HG03103 (cell line): Measurements from ENCODE around the gene KMT5B.

Experiments used
- ATAC-seq: cut with Tn5 transposase; IDR thresholded peaks from one replicate; pipeline ENCODE4 v1.9.1; 2021; ENCODE audit warnings: low read depth; ENCODE audit not compliant: unreplicated experiment

KMT5B gene

DNA sequence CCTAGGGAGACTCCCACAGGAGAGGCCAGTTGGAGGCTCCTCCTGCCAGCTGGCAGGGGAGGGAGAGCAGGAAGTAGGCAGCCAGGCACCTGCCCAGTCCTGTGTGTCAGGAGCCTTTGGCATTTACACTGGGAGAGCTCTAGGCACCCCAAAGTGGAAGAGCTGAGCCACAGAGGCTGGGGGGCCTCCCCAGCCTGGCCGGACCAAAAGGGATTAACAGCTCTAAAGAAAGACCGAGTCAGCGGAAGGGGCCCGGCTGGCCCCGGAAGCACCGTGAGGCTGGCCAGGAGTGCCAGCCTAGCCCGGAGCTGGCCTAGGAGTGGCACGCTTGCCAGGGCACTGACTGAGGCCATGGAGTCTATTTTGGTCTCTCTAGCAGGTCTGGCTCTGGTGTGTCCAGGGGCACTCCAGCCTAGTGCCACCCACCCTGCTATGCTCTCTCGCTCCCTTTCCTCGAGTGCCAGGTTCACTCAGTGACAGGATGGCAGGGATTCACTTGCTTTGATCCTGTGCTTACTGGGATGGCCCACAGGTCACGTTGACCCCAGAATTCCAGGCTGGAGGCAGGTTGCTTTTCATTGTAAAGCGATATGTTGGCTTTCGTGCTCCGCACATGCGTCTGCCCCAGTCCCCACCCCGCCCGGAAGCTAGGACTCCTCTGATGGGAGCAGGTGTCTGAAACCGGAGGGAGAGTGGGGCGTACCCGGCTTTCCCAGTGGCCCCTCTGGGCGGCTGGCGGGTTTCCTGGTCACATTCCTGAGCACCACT is 3.3 kb upstream of the KMT5B start:
- ATAC-seq, result no peak

DNA sequence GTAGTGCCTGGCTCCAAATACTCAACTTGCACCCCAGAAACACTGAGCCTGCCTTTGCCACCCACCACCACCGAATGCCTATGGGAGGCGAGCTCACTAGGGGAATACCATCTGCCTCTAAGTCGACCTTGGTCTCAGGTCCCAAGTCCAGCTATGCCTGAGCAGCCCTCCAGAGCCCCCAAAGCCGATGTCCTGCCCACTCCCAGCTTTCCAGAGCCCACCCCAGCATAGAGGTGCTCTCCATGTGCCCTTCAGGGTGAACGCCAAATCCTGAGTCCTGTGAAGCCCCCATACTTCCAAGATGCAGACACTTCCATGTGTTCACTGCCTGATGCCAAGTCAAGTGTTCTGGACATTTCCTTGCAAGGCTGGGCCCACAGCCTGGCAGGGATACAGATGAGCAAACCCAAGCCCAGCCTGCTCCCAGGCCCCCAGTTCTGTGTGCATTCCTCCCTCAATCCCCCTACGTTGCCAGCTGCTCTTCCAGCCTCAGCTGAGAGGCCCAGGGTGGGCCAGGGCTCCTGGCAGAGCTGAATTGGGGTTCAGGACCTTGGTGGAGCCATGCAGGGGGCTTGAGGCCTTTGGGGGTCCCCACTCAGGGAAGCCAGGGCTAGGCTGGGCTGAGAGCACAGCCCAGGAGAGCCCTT is 2.6 kb upstream of the KMT5B start:
- ATAC-seq, result no peak

DNA sequence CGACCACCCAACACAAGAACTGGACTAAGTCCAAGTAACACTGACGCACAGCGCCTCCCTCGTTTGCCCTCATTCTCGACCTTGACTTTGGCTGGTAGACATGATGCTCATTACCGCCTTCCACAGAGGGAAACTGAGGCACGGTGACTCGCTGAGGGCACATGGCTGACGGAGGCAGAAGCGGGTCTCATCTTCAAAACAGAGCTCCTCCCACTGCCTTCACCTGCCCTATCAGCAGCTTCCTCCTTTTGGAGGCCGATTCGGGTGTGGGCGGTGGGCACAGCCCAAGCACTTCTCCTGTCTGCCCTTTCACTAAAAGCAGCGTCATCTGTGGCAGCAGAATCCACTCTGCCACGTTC is 2.0 kb upstream of the KMT5B start:
- no peak for ATAC-seq

- ATAC-seq, result no peak
Observed at GRCh38 chr11:68214173-68215086, 1.3 kb upstream of the KMT5B start.

DNA sequence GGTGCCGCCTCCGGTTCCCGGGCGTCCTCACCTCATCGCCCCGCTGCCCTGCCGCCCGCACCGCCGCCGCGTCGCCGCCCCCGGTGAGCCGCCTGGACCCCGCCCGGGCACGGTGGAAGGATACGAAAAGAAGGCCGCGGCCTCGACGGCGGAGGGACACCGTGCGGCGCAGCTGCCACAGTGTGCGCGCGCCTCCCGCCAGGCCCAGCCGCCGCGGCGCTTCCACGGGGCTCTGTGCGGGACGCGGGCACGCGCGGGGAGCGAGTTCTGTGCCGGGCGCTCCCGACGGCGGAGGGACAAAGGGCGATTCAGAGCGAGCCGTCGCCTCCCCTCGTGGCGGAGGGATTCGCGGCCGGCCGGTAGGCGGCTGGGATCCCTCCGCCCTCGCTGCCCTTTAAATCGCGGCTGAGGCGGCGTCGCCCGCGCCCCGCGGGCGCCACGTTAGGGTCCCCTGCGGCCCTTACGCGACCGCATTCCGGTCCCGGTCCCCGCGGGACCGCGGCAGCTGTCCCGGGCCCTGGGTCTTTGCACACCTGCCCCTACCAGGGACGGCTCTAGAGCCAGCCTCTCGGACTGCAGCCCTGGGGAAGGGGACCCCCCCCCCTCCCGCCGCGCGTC is 568 bp upstream of the KMT5B start:
- ATAC-seq, result no peak

GRCh38 chr11:68212421-68213134 is 518 bp downstream of the KMT5B start:
- ATAC-seq, result no peak

DNA sequence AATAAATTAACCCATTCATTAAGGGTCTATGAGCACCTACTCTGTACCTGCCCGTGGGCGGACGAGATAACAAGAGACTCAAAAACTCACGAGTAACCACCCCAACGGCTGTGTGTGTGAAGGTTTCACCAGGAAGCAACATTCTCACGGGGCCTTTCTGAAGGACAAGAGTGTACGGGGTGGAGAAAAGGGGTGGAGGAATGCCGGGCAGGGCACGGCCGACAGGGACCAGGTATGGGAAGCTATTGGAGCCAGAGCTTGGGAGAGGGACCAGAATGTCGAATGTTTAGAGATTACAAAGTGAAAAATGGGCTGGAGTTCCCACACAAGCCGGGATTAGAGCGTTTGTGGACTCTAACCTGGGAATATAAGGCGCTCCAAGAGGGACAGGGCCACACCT is 1.6 kb downstream of the KMT5B start:
- no peak for ATAC-seq

- no peak for ATAC-seq
Observed at GRCh38 chr11:68206211-68206610, 6.9 kb downstream of the KMT5B start.

GRCh38 chr11:68204402-68204801 is 8.7 kb downstream of the KMT5B start:
- ATAC-seq, result no peak

DNA sequence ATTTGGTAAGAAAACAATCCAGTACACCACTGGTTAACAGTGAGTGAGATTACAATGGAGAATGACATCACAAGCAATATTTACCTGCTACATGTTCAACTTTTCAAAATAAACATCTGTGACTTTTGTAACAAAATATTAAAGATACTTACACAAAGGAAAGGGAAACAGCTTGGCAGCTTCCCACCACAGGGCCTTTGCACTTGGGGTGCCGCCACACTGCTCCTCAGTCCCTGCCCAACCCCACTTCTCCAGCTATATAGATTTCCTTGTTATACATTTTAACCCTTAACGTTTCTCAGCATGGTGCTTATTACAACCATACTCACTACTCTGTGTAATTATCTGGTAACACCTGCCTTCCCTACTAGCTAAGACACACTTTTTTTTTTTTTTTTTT is 10.9 kb downstream of the KMT5B start:
- no peak for ATAC-seq

- ATAC-seq, result no peak
Observed at GRCh38 chr11:68201492-68201891, 11.6 kb downstream of the KMT5B start.

GRCh38 chr11:68200639-68201038 is 12.5 kb downstream of the KMT5B start:
- no peak for ATAC-seq

DNA sequence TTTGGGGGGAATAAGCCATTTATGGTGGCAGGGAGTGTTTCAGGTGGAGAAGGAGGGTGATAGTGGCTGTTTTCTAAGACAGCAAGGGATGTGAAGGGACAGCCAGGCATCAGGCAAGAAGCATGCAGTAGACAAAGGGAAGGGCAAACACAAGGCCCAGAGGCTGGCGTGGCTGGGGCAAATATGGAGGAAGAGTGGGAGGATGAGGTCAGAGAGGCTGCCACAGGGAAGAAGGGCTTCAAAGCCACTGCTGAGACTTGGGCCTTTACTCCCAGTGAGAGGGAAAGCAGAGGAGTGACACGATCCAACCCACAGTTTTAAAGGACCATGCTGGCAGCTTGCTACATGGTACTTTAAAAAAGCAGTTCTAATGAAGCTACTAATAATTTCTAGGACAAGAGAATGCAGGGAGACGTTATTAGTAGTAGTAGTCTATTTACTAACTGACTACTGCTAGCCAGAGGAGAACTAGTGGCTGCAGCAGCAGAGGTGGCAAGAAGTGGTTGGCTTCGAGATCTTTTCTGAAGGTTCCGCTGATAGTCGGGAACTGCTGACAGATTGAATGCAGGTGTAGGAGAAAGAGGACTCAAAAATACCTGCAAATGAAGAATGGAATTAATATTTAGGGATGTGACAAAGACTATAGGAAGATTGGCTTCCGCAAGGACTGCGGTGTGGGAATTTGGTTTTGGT is 13.7 kb downstream of the KMT5B start:
- no peak for ATAC-seq

GRCh38 chr11:68196219-68196618 is 16.9 kb downstream of the KMT5B start:
- ATAC-seq, result no peak

DNA sequence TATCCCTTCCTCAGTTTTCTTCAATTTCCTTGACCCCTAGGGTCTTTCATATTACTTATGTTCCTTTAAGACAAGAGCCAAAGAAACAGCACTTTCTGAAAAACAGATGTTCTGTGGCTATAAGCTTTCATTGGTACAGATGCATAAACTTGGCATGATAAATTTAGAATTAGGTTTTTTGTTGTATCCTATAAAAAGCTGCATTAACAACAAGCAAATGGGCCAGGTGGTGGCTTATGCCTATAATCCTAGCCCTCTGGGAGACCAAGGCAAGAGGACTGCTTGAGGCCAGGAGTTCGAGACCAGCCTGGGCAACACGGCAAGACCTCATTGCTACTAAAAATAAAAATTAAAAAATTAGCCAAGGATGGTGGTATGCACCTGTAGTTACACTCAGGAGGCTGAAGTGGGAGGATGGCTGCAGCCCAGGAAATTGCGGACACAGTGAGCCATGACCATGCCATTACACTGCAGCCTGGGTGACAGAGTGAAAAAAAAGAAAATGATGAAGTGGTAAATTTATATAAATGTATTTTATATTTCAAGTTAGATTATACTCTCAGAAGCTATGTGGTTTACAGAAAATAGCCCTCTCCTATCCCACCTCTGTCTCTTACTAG is 18.3 kb downstream of the KMT5B start:
- ATAC-seq, result no peak

DNA sequence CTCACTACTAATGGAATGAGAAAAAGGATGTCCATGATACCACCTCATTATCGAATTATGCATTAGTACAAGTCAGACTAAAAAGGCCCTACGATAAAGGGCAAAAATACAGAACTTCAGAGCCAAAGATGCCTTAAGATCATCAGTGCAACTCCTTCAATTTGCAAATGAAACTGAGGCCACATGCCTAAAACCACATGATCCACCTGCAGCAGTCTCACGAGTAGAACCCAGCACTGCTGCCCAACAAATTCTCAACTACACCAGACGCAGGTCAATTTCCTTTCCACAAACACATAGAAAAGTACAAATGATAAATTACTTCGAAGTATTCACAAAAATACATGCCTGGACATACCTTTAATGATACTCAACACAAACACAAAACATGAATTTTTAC is 20.1 kb downstream of the KMT5B start:
- no peak for ATAC-seq

- no peak for ATAC-seq
Observed at GRCh38 chr11:68191661-68192579, 21.2 kb downstream of the KMT5B start.

DNA sequence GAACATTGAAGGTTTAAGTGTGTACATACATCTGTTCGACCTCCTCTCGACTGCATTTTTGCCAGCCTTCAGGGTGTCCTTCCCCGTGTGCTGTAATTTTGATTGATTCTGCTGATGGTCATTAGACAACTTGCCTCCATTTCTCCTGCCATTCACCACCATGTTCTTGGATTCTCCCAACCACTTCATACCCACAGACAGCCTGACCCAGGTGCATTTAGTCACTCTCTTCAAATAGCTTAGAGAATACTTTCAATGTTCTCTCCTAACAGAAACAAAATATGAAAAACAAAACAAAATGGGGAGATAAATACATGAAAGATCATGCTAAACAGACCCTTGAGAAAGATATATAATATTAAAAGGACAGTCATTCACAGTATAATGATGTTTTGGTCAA is 23.2 kb downstream of the KMT5B start:
- no peak for ATAC-seq
